NCI-H446 (cell line): ENCODE data around the gene IL17RB.

Experiments
- DNase-seq, 2 experiments: peaks; one replicate each; lab custom pipeline; 2025; lab: John Stamatoyannopoulos, UW

IL17RB gene

GRCh38 chr3:53830944-53831343 is 15.4 kb upstream of the IL17RB start:
- DNase-seq: no peak

DNA sequence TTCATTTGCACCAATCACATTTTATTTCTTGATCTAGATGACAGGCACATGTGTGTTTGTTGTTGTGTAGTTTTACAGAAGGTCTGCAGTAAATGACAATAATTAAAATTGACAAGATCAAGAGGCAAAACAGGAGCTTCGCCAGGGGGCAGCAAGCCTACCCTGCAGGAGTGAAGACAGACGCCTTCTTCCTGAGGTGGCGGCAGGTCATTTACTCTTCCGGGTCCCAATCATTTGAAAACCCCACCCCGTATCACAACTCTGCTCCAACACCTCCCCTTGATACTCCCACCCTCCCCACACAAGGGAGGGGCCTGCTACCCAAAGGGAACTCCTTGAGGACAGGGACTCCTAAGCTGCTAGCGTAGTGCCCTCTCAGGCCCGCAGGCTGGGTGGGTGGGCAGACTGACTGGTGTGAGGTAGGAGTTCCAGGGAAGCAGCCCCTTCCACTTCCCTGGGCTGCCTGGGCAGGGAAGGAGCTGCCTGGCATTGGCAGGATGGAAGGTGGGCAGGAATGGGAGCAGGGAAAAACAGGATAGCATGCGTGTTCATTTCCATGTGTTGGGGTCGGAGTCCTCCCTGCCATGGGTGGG is 13.2 kb upstream of the IL17RB start:
- DNase-seq: no peak

- no peak for DNase-seq
Observed at GRCh38 chr3:53833700-53834099, 12.7 kb upstream of the IL17RB start.

GRCh38 chr3:53834429-53835095 is 11.8 kb upstream of the IL17RB start:
- DNase-seq: no peak

DNA sequence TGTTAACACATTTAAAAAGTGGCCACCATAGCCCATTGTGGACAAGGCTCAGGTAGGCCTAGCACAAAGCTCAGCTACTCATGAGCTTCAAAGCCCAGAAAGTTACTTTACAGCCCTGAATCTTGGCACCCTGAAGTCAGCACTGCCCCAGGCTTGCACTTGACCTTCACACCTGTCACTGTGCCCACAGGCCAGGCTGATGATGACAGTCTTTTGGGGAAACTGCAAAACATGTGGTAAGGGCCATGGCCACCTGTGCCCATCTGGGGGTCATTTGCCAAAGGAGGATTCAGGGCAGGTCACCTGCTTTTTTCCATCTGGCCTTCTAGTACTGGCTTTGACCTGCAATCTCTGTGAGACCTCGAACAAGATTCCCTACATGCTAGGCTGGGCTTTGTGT is 11.1 kb upstream of the IL17RB start:
- DNase-seq: no peak

- no peak for DNase-seq
Observed at GRCh38 chr3:53836084-53836872, 10.1 kb upstream of the IL17RB start.

- DNase-seq: no peak
Observed at GRCh38 chr3:53837331-53837730, 9.0 kb upstream of the IL17RB start.

GRCh38 chr3:53841296-53841695 is 5.1 kb upstream of the IL17RB start:
- DNase-seq: no peak

DNA sequence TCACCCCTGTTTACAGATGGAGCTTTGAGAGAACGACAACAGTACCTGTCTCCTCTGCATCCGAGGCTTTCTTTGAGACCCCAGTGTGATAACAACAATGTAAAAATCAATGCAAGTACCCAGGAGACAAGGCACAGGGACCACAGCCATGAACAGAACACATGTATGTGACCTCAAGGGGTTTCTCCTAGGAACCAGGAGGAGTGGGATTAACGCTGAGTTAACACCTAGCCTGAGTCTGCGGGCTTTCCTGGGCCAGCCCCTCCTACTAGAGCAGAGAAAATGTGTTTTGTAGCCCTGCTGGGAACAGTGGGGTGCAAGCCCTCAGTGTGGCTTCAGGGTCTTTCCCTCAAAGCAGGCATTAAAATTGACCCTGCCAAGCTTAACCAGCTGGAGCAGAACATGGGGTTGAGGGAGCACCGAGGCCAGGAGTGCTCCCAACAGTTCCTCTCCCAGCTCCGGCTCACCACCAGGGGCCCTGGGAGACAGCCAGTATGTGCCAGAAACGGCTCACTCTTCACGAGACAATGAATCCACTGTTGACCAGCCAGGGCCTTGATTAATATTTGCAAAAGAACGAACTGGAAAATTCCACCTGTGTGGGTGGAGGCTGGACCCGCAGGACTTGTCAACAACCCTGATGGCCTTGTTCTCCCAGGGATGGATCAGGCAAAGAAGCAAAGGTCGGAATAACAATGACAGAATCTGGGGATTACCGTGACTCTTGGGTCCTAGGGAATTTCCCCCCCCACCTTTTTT is 3.8 kb upstream of the IL17RB start:
- no peak for DNase-seq

DNA sequence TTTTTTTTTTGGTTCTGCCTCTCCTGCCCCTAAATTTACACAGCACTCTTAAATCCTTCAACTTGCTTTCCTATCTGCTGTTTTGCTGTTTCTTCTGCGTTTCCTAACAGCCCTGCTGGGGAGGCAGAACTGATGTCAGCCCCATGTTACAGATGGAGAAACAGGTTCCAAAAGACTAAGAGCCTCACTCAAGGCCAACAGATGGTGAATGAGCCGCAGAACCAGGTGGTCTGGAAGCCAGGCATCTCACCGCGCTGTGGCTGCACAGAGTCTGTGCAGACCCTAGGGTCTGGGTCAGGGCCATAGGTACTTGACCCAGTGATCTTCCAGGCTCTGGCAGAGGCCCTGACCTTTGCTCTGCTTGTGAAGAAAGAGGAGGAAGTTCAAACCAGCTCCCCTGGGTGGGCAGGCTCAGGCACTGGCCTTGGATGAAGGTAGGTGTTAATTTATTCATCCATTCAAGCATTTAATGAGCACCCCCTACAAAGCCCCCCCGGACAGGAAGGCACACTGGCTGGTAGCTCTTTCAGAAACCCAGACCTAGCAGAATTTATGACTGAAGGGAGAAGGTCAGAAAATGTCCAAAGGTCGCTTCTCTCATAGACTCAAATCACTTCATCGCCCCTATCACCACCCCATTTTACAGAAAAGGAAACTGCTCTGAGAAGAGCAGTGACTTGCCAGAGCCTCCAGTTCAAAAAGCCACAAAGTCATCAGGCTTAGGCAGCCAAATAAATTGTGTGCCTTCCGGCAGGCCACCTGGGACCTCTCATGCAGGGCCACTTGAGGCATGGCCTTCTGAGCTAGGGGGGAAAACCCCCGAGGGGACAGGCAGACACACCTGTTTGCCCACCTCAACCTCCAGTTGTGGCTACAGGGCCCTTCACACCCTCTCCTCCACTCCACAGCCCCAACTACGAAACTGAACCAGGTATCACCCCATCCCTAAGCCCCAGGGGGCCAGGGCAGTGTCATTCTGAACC is 2.9 kb upstream of the IL17RB start:
- peak in 1 of 2 experiments; percentile 14 for DNase-seq

DNA sequence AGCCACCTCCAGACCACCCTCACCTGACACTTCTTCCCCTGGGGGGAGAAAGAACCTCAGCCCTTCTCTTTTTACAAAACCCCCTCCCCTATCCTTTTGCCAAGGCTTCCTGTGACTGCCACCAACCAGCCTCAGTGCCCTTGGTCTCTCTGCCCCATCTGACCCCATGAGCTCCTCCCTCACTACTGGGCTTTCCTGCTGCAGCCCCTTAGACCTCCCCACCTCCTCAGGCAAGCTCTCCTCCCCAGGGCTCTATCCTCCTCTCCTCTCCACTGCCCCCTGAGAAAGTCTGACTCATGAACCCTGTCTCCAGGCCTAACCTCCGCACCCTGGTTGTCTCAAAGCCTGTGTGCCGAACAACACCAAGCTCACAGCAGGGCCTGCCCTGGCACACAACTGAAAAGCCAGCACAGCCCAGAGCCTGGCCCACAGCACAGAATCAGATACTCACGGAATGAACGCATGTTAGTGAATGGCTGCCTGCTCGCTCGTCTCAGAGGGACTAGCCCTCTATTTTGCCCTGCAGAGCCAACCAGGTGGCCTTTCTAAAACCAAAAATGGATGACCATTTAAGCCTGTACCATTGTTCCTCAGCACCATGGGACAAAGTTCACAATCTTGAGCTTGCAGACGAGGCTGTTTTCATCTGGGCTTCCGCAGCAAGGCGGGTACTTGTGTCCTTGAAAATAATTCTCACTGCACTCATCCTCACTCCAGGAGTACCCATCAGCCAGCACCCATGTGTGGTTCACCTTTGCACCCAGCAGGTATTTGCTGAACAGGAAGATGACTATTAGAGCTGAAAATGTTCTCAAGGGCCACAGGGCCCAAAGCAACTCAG is 1.9 kb upstream of the IL17RB start:
- no peak for DNase-seq

DNA sequence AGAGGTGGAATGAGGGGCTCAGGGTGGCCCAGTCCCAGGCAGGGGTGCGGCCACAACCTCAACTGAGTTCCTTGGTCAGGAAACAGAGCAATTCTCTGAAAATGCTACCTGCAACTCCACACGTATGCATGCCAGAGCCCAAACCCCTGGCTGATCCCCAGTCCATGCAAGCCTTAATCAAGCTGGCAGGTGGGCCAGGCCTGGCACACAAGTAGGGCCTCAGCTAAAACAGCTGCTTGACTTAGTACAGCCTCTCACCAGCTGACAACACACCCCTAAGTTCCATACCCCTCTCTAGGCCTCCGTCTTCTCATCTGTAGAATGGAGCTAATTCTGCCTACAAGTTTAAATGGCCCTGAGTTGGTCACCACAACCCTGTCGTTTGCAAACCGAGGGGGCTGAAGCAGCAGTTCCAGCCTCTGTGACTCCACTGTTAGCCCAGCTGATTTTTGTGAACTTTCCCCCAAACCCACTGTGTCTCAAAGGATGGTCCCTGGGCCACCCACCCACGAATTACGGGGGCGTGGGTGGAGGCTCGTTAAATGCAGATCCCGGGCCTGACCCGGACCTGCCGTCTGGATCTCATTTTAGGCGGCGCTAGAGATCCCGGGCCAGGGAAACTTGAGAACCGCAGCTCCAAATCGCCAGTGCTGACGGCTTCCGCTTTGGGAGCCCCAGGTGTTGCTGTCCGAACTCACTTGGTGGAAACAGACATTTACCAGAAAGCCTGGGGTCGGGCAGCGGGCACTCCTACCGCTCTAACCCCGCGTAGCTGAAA is 1.1 kb upstream of the IL17RB start:
- peak in 1 of 2 experiments; percentile 10 for DNase-seq

GRCh38 chr3:53845881-53846133 is 561 bp upstream of the IL17RB start:
- no peak for DNase-seq

GRCh38 chr3:53846851-53847155 is 435 bp downstream of the IL17RB start:
- DNase-seq: no peak

DNA sequence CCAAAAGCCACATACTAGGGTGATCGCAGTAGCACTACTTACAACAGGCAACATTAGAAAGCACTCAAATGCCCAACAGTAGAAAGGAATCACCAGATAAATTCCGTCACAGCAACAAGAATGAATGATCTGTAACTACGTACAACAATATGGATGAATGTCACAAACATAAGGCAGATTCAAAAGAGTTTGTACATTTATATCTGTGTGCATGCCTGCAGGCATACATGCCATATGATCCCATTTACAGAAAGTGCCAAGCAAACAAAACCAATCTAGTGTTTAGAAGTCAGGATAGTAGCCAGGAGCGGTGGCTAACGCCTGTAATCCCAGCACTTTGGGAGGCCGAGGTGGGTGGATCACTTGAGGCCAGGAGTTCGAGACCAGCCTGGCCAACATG is 3.5 kb downstream of the IL17RB start:
- no peak for DNase-seq

DNA sequence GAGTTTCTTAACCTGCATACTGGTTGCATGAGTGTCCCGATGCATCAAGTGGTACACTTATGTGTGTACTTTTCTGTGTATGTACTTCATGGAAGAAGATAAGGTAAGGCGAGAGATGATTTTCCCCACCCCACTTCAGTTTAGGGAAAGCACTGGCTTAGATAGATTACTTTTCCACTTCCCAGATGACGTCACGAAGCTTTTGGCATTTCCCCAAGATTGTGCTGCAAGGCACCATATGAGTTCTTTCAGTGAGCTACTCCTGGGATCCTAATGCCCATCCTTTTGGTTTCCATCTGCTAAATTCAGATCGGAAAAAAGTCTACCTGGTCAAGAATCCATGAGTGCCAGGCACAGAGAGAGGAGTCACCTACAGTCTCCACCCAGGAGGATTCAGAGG is 4.5 kb downstream of the IL17RB start:
- DNase-seq: no peak

GRCh38 chr3:53856964-53857363 is 10.6 kb downstream of the IL17RB start:
- no peak for DNase-seq

DNA sequence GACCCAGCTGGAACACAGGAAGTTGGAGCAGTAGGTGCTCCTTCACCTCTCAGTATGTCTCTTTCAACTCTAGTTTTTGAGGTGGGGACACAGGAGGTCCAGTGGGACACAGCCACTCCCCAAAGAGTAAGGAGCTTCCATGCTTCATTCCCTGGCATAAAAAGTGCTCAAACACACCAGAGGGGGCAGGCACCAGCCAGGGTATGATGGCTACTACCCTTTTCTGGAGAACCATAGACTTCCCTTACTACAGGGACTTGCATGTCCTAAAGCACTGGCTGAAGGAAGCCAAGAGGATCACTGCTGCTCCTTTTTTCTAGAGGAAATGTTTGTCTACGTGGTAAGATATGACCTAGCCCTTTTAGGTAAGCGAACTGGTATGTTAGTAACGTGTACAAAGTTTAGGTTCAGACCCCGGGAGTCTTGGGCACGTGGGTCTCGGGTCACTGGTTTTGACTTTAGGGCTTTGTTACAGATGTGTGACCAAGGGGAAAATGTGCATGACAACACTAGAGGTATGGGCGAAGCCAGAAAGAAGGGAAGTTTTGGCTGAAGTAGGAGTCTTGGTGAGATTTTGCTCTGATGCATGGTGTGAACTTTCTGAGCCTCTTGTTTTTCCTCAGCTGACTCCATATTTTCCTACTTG is 11.9 kb downstream of the IL17RB start:
- no peak for DNase-seq

DNA sequence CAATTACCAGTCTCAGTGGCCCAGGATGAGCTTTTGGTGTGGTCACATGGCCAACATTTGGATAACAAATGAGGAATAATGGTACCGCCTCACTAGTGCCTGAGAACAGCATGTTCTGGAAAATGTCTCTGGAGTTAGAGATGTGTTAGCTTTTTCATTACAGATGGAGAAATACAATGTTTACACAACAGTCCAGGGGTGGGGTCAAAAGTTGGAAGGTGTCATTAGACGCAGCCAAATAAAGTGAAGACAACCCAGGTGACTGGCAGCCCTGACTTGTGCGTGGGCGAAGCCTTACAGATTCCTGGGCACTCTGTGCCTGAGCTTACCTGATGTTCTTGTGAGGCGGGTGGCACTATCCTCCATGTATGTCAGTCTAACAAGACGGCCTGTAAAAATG is 12.8 kb downstream of the IL17RB start:
- no peak for DNase-seq

- no peak for DNase-seq
Observed at GRCh38 chr3:53860196-53860595, 13.8 kb downstream of the IL17RB start.
